Transverse colon (tissue), 4 donors: ENCODE results near the gene KCNK13.

ENCODE experiments used
- CTCF ChIP-seq, 5 experiments: fragments of 200-600 bp in 3 of 5; fragments of 450-650 bp in 2 of 5; sonication (generic) in 3 of 5; IDR thresholded peaks; 1 replicate in 2 of 5; 2 replicates in 3 of 5; pipeline ENCODE4 v1.5.1; 2016 to 2017; ENCODE audit warnings: antibody characterized with exemption in 5 of 5, inconsistent platforms in 3 of 5, mild to moderate bottlenecking in 2 of 5, moderate library complexity in 1 of 5
- EP300 ChIP-seq: sonication (generic); formaldehyde crosslinking; IDR thresholded peaks from one replicate; pipeline ENCODE4 v1.6.1; 2017; ENCODE audit warnings: antibody characterized with exemption, low read depth
- POLR2A ChIP-seq: fragments of 450-650 bp; IDR thresholded peaks from one replicate; pipeline ENCODE4 v1.6.1; 2016; ENCODE audit warnings: antibody characterized with exemption, mild to moderate bottlenecking, moderate library complexity
- POLR2AphosphoS5 ChIP-seq, 3 donors: sonication (generic); formaldehyde crosslinking; IDR thresholded peaks; one replicate each; pipeline ENCODE4 v1.6.1; 2016; ENCODE audit warnings: antibody characterized with exemption in 3 of 3

DNA sequence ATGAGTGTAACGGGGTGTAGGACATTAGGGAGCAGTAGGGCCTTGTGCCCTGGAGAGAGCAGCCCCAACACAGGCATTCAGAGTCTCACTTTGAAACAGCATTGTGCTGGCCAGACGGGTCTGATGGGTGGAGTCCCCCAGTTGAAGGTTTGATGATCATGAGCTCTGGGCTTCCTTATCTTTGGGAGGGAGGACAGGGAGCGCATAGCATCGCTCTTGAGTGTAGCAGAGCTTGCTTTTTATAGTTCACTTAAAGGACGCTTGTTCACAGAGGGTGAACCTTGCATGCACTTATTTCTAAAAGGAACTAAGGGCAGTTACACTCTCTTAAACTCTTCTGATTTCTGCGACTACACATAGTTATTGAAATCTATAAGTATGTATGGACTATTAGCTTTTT is 10.6 kb downstream of the KCNK13 start:
- TF ChIP-seq CTCF (IDR thresholded peaks at IDR 0.05) (no peak), POLR2A (no peak), EP300 (no peak), POLR2AphosphoS5 (IDR thresholded peaks at IDR 0.05) (no peak)
